Measurements from ENCODE around the gene TSPAN2.

The TSPAN2 gene

GRCh38 chr1:115137191-115137590 lies 47.9 kb upstream of the TSPAN2 start:
- H4K20me1 ChIP-seq (ENCODE audit: insufficient read depth, low read length, poor library complexity, severe bottlenecking): no peaks in the 10 kb centered on the region
- H3K4me2 ChIP-seq (ENCODE audit: low read depth, low read length, poor library complexity, severe bottlenecking): no peak overlapping the region
- TF ChIP-seq EZH2phosphoT487 (IDR thresholded peaks at IDR 0.05; ENCODE audit: borderline replicate concordance) (no peak), CTCF (conservative IDR thresholded peaks at IDR 0.05; ENCODE audit: low read length) (no peak)
- H3F3A ChIP-seq (ENCODE audit: low read depth): no peaks in the 10 kb centered on the region
- H2AFZ ChIP-seq (ENCODE audit: low read length): no peak overlapping the region
- no peaks in the 10 kb centered on the region for H3K36me3 ChIP-seq (ENCODE audit: insufficient read depth, low read length)
- H3K79me2 ChIP-seq (ENCODE audit: insufficient read depth, low read length): no peaks in the 10 kb centered on the region
- no peaks in the 10 kb centered on the region for H3K9me2 ChIP-seq (replicated peaks; ENCODE audit: low read depth, low read length)
- no peaks in the 10 kb centered on the region for H3K9me3 ChIP-seq (ENCODE audit: insufficient read depth, low read depth, low read length)
- peaks cover 10% of the 10 kb centered on the region for H3K4me1 ChIP-seq (ENCODE audit: insufficient read depth, low read length, poor library complexity, severe bottlenecking)
- no peak overlapping the region for H3K9ac ChIP-seq (ENCODE audit: low read depth, low read length, poor library complexity, severe bottlenecking)
- no peak overlapping the region for H3K4me3 ChIP-seq (ENCODE audit: low read length, poor library complexity, severe bottlenecking)
- no peaks in the 10 kb centered on the region for H3K27me3 ChIP-seq (ENCODE audit: insufficient read depth, low read length, poor library complexity, severe bottlenecking)

GRCh38 chr1:115136706-115137105 lies 47.4 kb upstream of the TSPAN2 start:
- no peak overlapping the region for H3K9ac ChIP-seq (ENCODE audit: low read depth, low read length, poor library complexity, severe bottlenecking)
- H3K4me1 ChIP-seq (ENCODE audit: insufficient read depth, low read length, poor library complexity, severe bottlenecking): peaks cover 5% of the 10 kb centered on the region
- no peak overlapping the region for H3K4me3 ChIP-seq (ENCODE audit: low read length, poor library complexity, severe bottlenecking)
- no peaks in the 10 kb centered on the region for H3K9me3 ChIP-seq (ENCODE audit: insufficient read depth, low read depth, low read length)
- no peaks in the 10 kb centered on the region for H3K27me3 ChIP-seq (ENCODE audit: insufficient read depth, low read length, poor library complexity, severe bottlenecking)
- no peaks in the 10 kb centered on the region for H3K79me2 ChIP-seq (ENCODE audit: insufficient read depth, low read length)
- no peak overlapping the region for H3K4me2 ChIP-seq (ENCODE audit: low read depth, low read length, poor library complexity, severe bottlenecking)
- no peaks in the 10 kb centered on the region for H3K9me2 ChIP-seq (replicated peaks; ENCODE audit: low read depth, low read length)
- no peaks in the 10 kb centered on the region for H4K20me1 ChIP-seq (ENCODE audit: insufficient read depth, low read length, poor library complexity, severe bottlenecking)
- no peaks in the 10 kb centered on the region for H3K36me3 ChIP-seq (ENCODE audit: insufficient read depth, low read length)
- no peak overlapping the region for H2AFZ ChIP-seq (ENCODE audit: low read length)
- no peak for TF ChIP-seq EZH2phosphoT487 (IDR thresholded peaks at IDR 0.05; ENCODE audit: borderline replicate concordance)
- TF ChIP-seq CTCF (conservative IDR thresholded peaks at IDR 0.05; ENCODE audit: low read length): no peak
- H3F3A ChIP-seq (ENCODE audit: low read depth): no peaks in the 10 kb centered on the region

GRCh38 chr1:115136106-115136505 lies 46.8 kb upstream of the TSPAN2 start:
- Histone ChIP-seq H3F3A (ENCODE audit: low read depth) (no peaks in the 10 kb centered on the region), H3K4me1 (ENCODE audit: insufficient read depth, low read length, poor library complexity, severe bottlenecking) (peaks cover 5% of the 10 kb centered on the region), H3K79me2 (ENCODE audit: insufficient read depth, low read length) (no peaks in the 10 kb centered on the region), H3K9me3 (ENCODE audit: insufficient read depth, low read depth, low read length) (no peaks in the 10 kb centered on the region), H3K4me3 (ENCODE audit: low read length, poor library complexity, severe bottlenecking) (no peak overlapping the region), H3K27me3 (ENCODE audit: insufficient read depth, low read length, poor library complexity, severe bottlenecking) (no peaks in the 10 kb centered on the region), H2AFZ (ENCODE audit: low read length) (no peak overlapping the region), H3K9me2 (replicated peaks; ENCODE audit: low read depth, low read length) (no peaks in the 10 kb centered on the region), H3K9ac (ENCODE audit: low read depth, low read length, poor library complexity, severe bottlenecking) (no peak overlapping the region), H3K4me2 (ENCODE audit: low read depth, low read length, poor library complexity, severe bottlenecking) (no peak overlapping the region), H4K20me1 (ENCODE audit: insufficient read depth, low read length, poor library complexity, severe bottlenecking) (no peaks in the 10 kb centered on the region), H3K36me3 (ENCODE audit: insufficient read depth, low read length) (no peaks in the 10 kb centered on the region)
- no peak for TF ChIP-seq EZH2phosphoT487 (IDR thresholded peaks at IDR 0.05; ENCODE audit: borderline replicate concordance)
- no peak for TF ChIP-seq CTCF (conservative IDR thresholded peaks at IDR 0.05; ENCODE audit: low read length)
